Neutrophil (primary cell): ENCODE data around the gene PCDHAC1.
"Not testable (repeated sequence)": the region's sequence is repeated elsewhere in the genome, so short reads cannot be mapped to it uniquely, and the experiment has no call there.

Experiments
- H3K27ac ChIP-seq: fragments of 200-600 bp; sonication (generic); 2 replicates; pipeline ENCODE4 v1.5.1; 2016; ENCODE audit warnings: mild to moderate bottlenecking, moderate library complexity
- H3K27me3 ChIP-seq: fragments of 200-600 bp; sonication (generic); 2 replicates; pipeline ENCODE4 v1.6.0; 2016; ENCODE audit warnings: mild to moderate bottlenecking
- H3K36me3 ChIP-seq: fragments of 200-600 bp; sonication (generic); 2 replicates; pipeline ENCODE4 v1.5.1; 2017
- H3K4me1 ChIP-seq, 2 experiments: fragments of 200-600 bp in 1 of 2; sonication (generic) in 1 of 2; 1 replicate in 1 of 2; 2 replicates in 1 of 2; pipeline versions ENCODE4 v1.5.1 to v1.6.1; 2013 to 2016; ENCODE audit warnings: low read depth in 1 of 2, low read length in 1 of 2, mild to moderate bottlenecking in 1 of 2, moderate library complexity in 1 of 2; ENCODE audit not compliant: control insufficient read depth in 1 of 2, insufficient read depth in 1 of 2
- H3K4me3 ChIP-seq, 2 experiments: fragments of 200-600 bp in 1 of 2; sonication (generic) in 1 of 2; 1 replicate in 1 of 2; 2 replicates in 1 of 2; pipeline ENCODE4 v1.5.1; 2013 to 2016; ENCODE audit warnings: low read depth in 1 of 2, low read length in 1 of 2, mild to moderate bottlenecking in 1 of 2, moderate library complexity in 1 of 2
- H3K9me3 ChIP-seq: fragments of 200-600 bp; sonication (generic); 2 replicates; pipeline ENCODE4 v1.5.1; 2016
- TF ChIP-seq, protein P1 (sequence below): fragments of 200-600 bp; sonication (generic); IDR thresholded peaks from 2 replicates; pipeline ENCODE4 v1.5.1; 2016; ENCODE audit warnings: antibody characterized with exemption

PCDHAC1 gene, protein sequence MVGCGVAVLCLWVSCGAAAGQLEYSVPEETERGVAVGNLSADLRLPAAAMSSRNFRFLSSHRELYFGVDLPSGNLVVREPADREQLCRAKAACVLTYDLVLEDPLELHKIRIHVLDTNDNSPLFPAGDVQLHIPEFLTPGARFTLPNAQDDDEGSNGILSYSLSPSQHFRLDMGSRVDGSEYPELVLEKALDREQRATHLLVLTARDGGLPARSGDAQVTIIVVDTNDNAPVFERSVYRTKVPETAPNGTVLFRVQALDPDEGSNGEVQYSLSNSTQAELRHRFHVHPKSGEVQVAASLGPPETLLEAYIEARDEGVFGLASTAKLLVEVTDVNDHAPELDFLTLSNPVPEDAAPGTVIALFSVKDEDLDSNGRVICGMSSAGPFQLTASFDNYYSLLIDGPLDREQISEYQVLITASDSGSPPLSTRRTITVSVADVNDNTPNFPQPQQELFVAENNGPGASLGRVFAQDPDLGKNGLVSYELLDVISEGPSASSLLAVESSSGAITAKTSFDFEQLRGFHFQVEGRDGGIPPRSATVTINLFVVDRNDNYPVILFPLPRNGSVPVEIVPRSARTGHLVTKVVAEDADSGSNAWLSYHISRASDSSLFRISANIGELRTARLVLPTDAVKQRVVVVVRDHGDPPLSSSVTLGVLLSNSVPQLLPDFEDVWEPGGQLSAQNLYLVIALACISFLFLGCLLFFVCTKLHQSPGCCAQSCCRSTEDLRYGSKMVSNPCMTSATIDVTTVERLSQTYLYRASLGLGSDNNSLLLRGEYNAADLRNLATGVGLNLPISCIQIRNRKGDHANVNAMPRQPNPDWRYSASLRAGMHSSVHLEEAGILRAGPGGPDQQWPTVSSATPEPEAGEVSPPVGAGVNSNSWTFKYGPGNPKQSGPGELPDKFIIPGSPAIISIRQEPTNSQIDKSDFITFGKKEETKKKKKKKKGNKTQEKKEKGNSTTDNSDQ

DNA sequence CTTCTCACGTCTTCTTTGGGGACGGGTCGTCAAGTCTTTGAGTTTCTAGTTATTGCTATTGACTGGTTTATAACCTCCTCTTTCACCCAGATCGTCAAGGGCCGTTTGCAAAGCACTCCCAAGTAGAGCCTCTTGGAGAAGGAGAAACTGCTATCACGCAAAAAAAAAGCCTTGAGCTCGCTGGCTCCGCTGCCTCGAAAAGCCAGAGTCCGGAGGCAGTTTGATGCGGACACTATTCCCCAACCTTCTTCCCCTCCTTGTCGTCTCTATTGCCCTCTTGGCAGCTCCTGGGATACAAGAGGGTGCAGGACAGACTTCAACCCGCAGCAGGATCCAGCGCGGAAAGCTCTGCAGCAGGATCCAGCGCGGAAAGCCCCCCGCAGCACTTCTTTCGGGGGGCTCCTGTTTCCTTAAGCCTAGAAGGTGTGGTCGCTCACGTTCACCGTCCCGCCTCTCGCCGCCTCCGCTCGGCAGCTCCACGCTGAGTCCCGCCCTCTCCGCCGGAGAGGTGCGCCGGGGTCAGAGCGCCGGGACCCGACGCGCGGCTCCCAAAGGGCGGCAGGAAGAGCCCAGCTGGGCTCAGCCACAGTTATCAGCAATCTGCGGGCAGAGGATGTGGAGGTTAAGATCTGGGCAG is at the start of gene PCDHAC1:
Gene PCDHAC1, plus strand, starts transcription at position 494 of the 637 bp plus-strand sequence. CDS start 594 bp downstream, outside the sequence.
- no peaks in the 10 kb centered on the region for H3K36me3 ChIP-seq
- H3K9me3 ChIP-seq = peaks cover 5% of the 10 kb centered on the region
- TF ChIP-seq, protein P1, sequence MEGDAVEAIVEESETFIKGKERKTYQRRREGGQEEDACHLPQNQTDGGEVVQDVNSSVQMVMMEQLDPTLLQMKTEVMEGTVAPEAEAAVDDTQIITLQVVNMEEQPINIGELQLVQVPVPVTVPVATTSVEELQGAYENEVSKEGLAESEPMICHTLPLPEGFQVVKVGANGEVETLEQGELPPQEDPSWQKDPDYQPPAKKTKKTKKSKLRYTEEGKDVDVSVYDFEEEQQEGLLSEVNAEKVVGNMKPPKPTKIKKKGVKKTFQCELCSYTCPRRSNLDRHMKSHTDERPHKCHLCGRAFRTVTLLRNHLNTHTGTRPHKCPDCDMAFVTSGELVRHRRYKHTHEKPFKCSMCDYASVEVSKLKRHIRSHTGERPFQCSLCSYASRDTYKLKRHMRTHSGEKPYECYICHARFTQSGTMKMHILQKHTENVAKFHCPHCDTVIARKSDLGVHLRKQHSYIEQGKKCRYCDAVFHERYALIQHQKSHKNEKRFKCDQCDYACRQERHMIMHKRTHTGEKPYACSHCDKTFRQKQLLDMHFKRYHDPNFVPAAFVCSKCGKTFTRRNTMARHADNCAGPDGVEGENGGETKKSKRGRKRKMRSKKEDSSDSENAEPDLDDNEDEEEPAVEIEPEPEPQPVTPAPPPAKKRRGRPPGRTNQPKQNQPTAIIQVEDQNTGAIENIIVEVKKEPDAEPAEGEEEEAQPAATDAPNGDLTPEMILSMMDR = no peak
- no peak within 1 kb of the TSS for H3K4me3 ChIP-seq
- no peak within 1 kb of the TSS for H3K27ac ChIP-seq
- peaks cover 50% of the 10 kb centered on the region for H3K27me3 ChIP-seq
- no peaks in the 10 kb centered on the region for H3K4me1 ChIP-seq

DNA sequence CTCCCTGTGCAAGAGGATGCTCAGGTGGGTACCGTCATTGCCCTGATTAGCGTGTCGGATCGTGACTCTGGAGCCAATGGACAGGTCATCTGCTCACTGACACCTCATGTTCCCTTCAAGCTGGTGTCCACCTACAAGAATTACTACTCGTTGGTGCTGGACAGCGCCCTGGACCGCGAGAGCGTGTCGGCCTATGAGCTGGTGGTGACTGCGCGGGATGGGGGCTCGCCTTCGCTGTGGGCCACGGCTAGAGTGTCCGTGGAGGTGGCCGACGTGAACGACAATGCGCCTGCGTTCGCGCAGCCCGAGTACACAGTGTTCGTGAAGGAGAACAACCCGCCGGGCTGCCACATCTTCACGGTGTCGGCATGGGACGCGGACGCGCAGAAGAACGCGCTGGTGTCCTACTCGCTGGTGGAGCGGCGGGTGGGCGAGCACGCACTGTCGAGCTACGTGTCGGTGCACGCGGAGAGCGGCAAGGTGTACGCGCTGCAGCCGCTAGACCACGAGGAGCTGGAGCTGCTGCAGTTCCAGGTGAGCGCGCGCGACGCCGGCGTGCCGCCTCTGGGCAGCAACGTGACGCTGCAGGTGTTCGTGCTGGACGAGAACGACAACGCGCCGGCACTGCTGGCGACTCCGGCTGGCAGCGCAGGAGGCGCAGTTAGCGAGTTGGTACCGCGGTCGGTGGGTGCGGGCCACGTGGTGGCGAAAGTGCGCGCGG is 49.4 kb upstream of the PCDHAC1 start:
- not testable (repeated sequence) for H3K36me3 ChIP-seq, H3K4me3 ChIP-seq, H3K4me1 ChIP-seq, H3K27ac ChIP-seq
- Histone ChIP-seq H3K27me3 (peaks cover 49% of the 10 kb centered on the region), H3K9me3 (peaks cover 27% of the 10 kb centered on the region)

DNA sequence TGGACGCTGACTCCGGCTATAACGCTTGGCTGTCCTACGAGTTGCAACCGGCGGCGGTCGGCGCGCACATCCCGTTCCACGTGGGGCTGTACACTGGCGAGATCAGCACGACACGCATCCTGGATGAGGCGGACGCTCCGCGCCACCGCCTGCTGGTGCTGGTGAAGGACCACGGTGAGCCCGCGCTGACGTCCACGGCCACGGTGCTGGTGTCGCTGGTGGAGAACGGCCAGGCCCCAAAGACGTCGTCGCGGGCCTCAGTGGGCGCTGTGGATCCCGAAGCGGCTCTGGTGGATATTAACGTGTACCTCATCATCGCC is 48.9 kb upstream of the PCDHAC1 start:
- Histone ChIP-seq H3K27me3 (peaks cover 53% of the 10 kb centered on the region), H3K4me3 (no peak overlapping the region), H3K9me3 (peaks cover 32% of the 10 kb centered on the region), H3K36me3 (no peaks in the 10 kb centered on the region), H3K4me1 (no peaks in the 10 kb centered on the region), H3K27ac (no peak overlapping the region)
- TF ChIP-seq, protein P1 = no peak

DNA sequence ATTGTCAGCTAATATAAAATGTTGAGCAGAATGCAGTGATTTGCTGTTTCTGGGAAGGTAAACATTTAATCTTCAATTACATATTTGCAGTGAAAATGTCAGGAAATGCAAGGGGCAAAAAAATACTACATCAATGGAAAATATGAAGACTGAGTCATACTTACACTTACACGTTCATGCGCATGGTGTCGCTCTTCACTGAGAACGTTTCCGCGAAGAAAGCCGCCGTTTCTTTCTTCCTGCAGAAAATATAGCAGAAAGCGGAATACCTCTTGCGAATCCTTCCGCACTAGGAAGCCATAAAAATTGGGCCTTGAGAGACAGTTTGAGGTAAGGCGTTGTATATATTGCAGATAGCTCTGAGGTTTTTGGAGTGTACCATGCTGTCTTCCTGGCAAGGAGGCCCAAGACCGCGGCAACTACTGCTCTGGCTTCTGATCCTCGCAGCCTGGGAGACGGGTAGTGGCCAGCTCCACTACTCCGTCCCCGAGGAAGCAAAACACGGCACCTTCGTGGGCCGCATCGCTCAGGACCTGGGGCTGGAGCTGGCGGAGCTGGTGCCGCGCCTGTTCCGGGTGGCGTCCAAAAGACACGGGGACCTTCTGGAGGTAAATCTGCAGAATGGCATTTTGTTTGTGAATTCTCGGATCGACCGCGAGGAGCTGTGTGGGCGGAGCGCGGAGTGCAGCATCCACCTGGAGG is 44.1 kb upstream of the PCDHAC1 start, which contains the start of gene PCDHA13:
Gene PCDHA13, plus strand, starts transcription at position 236 of the 702 bp plus-strand sequence. Its CDS starts 145 bp downstream, at position 381.
- Histone ChIP-seq H3K9me3 (peaks cover 35% of the 10 kb centered on the region), H3K27me3 (peaks cover 47% of the 10 kb centered on the region), H3K27ac (no peak within 1 kb of the TSS), H3K4me3 (no peak within 1 kb of the TSS), H3K4me1 (no peaks in the 10 kb centered on the region), H3K36me3 (no peaks in the 10 kb centered on the region)
- TF ChIP-seq, protein P1 = no peak

DNA sequence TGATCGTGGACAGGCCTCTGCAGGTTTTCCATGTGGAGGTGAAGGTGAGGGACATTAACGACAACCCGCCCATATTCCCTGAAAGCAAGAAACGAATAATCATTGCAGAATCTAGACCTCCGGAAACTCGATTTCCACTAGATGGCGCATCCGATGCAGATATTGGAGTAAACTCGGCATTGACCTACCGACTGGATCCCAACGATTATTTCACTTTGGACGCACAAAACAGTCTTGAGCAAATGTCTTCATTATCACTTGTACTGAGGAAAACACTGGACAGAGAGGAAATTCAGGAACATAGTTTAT is 43.6 kb upstream of the PCDHAC1 start:
- Histone ChIP-seq H3K9me3 (peaks cover 30% of the 10 kb centered on the region), H3K4me1 (no peaks in the 10 kb centered on the region), H3K27ac (no peak overlapping the region), H3K27me3 (peaks cover 42% of the 10 kb centered on the region), H3K36me3 (no peaks in the 10 kb centered on the region), H3K4me3 (no peak overlapping the region)
- TF ChIP-seq, protein P1 = no peak
